ENCODE results near the gene MAGI1. TPM values are rescaled to one million over a fixed set of nuclear protein-coding genes. Genes with fewer than 3 reads are reported as not detected.
A peak's percentile ranks its signal among the peaks of the same experiment; 100 is the strongest.

Gene MAGI1
- total RNA-seq, 1 donor from 2014 or later: 45.8 TPM

GRCh38 chr3:65948841-65949573 lies 89.7 kb downstream of the MAGI1 start:
- Histone ChIP-seq H3K4me1 (peaks cover 44% of the 10 kb centered on the region), H3K4me3 (no peak overlapping the region), H3K27ac (peak overlapping the region; percentile 52), H3K9me3 (no peaks in the 10 kb centered on the region), H3K27me3 (no peaks in the 10 kb centered on the region), H3K36me3 (no peaks in the 10 kb centered on the region)
- TF ChIP-seq, protein P1, sequence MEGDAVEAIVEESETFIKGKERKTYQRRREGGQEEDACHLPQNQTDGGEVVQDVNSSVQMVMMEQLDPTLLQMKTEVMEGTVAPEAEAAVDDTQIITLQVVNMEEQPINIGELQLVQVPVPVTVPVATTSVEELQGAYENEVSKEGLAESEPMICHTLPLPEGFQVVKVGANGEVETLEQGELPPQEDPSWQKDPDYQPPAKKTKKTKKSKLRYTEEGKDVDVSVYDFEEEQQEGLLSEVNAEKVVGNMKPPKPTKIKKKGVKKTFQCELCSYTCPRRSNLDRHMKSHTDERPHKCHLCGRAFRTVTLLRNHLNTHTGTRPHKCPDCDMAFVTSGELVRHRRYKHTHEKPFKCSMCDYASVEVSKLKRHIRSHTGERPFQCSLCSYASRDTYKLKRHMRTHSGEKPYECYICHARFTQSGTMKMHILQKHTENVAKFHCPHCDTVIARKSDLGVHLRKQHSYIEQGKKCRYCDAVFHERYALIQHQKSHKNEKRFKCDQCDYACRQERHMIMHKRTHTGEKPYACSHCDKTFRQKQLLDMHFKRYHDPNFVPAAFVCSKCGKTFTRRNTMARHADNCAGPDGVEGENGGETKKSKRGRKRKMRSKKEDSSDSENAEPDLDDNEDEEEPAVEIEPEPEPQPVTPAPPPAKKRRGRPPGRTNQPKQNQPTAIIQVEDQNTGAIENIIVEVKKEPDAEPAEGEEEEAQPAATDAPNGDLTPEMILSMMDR (IDR thresholded peaks at IDR 0.05): no peak
- intact Hi-C loops (cut with DNase I): no loop called here
- no peak for DNase-seq
- no peak for ATAC-seq

GRCh38 chr3:65946438-65946837 lies 92.3 kb downstream of the MAGI1 start:
- intact Hi-C loops (cut with DNase I): no loop called here
- Histone ChIP-seq H3K9me3 (no peaks in the 10 kb centered on the region), H3K27ac (peak overlapping the region; percentile 55), H3K36me3 (no peaks in the 10 kb centered on the region), H3K4me3 (no peak overlapping the region), H3K4me1 (peaks cover 19% of the 10 kb centered on the region), H3K27me3 (no peaks in the 10 kb centered on the region)
- TF ChIP-seq, protein P1 (IDR thresholded peaks at IDR 0.05): no peak
- peak; percentile 82 for DNase-seq
- peak; percentile 86 for ATAC-seq

- TF ChIP-seq, protein P1 (IDR thresholded peaks at IDR 0.05): no peak
- H3K4me3 ChIP-seq: no peak overlapping the region
- peak; percentile 21 for ATAC-seq
Measured at GRCh38 chr3:65945953-65946352, 92.8 kb downstream of the MAGI1 start.

GRCh38 chr3:65945480-65945879 lies 93.2 kb downstream of the MAGI1 start:
- Histone ChIP-seq H3K4me1 (peaks cover 18% of the 10 kb centered on the region), H3K36me3 (no peaks in the 10 kb centered on the region), H3K27me3 (no peaks in the 10 kb centered on the region), H3K9me3 (no peaks in the 10 kb centered on the region), H3K4me3 (no peak overlapping the region), H3K27ac (peak overlapping the region; percentile 55)
- no peak for ATAC-seq
- intact Hi-C loops (cut with DNase I): no loop called here
- DNase-seq: no peak
- TF ChIP-seq, protein P1 (IDR thresholded peaks at IDR 0.05): no peak

More at GRCh38 chr3:65945953-65946352, 92.8 kb downstream of the MAGI1 start:
- Histone ChIP-seq H3K27ac (peak overlapping the region; percentile 55), H3K4me1 (peaks cover 18% of the 10 kb centered on the region), H3K27me3 (no peaks in the 10 kb centered on the region), H3K9me3 (no peaks in the 10 kb centered on the region), H3K36me3 (no peaks in the 10 kb centered on the region)
- intact Hi-C loops (cut with DNase I): no loop called here
- no peak for DNase-seq

- H3K9me3 ChIP-seq: no peaks in the 10 kb centered on the region
- no peak overlapping the region for H3K4me3 ChIP-seq
- H3K4me1 ChIP-seq: peaks cover 13% of the 10 kb centered on the region
- intact Hi-C loops (cut with DNase I): no loop called here
- no peaks in the 10 kb centered on the region for H3K36me3 ChIP-seq
- H3K27me3 ChIP-seq: no peaks in the 10 kb centered on the region
- TF ChIP-seq, protein P1 (IDR thresholded peaks at IDR 0.05): no peak
- DNase-seq (no peak), ATAC-seq (no peak)
- no peak overlapping the region for H3K27ac ChIP-seq
Measured at GRCh38 chr3:65944252-65944651, 94.5 kb downstream of the MAGI1 start.
